Daoy (cell line): ENCODE data around the gene MAD1L1. TPM values are rescaled to one million over a fixed set of nuclear protein-coding genes. Genes with fewer than 3 reads are reported as not detected.
"Not testable (repeated sequence)": the region's sequence is repeated elsewhere in the genome, so short reads cannot be mapped to it uniquely, and the experiment has no call there.

ENCODE experiments used
- DNase-seq: peaks from one replicate; pipeline ENCODE4 v3.0.0-alpha.2; 2015; ENCODE audit warnings: low read depth
- total RNA-seq: library from RNA; depleted of rRNA; stranded (reverse); fragments of >200 nt; shearing (Covaris generic); gene quantifications from 2 replicates; pipeline ENCODE4 v1.2.3, GENCODE V29; 2014

The MAD1L1 gene
- total RNA-seq, 1 experiment from 2014 or later = 103 TPM

DNA sequence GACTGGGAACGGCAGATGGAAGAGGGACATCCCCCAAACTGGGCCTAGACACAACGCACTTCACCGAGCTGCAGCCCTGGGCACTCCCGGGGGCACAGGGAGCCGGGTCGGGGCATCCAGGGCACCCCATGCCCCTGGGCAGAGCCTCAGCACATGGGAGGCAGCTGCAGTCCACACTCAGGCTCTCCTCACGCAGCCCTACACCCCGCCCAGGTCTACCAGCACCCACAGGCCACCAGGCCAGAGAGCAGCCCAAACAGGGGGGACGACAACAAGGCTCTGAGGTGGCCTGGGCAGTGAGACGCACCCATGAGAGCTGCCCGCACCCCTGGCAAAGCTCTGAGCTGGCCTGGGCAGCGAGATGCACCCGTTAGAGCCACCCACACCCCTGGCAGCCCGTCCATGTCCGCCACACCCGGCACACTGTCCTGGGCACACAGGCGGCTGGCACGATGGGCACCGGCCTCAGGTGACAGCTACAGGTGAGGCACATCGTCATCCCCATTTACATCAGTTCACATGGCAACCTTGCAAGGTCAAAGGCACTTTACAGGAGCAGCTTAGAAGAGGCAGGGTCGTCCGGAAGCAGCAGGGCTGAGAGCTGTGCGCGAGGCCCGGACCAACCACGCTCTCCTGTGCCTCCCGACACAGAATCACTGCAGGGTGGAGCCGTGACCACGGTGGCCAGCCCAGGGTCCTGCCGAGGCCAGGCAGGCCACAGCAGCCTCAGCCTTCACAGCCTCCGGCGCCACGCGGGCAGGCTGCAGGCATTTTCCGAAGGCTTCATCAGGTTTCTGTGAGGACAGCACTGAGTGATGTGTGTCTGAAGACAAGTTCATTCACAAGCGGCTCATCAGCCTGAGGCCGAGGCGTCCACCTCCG lies 228.6 kb downstream of the MAD1L1 start:
- no peak for DNase-seq

DNA sequence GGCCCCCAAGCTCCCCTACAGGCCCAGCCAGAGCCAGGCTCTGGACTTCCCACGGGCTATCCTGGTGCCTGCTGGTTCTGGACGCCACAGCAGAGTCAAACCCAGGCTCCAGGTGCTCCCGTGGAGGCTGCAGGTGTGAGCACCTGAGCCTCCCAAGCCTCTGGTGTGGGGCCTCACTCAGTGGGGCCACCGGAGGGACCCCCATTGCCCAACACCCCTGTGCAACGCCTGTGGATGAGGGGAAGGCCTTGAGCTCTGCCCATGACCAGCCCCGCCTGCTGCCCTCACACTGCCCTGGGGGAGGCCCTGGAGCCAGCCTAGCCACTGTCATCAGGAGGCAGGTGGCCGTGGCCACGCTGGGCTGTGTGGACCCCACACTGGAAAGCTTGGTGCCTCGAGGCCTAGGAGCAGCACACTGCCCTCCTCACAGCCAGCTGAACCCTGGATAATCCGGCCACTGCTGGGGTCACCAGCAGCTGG lies 229.3 kb downstream of the MAD1L1 start:
- no peak for DNase-seq

DNA sequence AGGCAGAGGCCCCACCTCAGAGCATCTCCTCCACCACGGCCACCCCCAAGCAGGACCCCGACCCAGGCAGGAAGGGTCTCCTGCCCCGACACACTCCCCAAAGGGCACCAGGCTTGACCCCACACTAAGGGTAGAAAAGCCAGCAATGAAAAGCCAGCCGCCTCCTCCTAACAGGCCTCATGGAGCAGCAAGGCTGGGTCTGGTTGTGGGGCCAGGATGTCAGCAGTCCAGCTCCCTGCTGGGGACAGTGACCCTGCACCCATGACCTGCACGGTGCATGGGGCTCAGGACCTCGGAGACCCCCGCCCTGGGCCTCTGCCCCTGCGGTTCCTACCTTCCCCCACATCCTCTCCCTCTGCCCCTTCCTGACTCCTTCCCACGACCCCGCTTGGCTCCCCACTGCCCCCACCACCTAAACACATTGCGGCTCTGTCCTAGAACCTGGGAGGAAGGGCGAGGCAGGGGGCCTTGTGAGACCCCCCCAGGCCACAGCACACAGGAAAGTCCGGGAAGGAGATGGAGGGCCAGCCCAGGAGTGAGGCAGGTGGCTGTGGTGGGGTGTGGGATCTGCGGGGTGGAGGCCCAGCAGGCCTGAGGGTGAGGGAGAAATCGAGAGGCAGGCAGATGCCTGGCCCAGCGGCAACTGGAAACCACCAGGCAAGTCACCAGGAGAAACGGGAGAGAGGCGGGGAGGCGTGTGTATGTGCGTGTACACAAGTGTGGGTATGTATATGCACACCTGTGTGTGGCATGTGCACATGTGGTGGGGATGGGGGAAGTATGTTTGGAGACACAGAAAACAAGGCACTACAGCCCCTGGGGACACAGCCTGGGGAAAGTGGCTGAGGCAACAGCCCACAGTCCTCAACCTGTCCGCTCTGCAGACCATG lies 229.9 kb downstream of the MAD1L1 start:
- no peak for DNase-seq

DNA sequence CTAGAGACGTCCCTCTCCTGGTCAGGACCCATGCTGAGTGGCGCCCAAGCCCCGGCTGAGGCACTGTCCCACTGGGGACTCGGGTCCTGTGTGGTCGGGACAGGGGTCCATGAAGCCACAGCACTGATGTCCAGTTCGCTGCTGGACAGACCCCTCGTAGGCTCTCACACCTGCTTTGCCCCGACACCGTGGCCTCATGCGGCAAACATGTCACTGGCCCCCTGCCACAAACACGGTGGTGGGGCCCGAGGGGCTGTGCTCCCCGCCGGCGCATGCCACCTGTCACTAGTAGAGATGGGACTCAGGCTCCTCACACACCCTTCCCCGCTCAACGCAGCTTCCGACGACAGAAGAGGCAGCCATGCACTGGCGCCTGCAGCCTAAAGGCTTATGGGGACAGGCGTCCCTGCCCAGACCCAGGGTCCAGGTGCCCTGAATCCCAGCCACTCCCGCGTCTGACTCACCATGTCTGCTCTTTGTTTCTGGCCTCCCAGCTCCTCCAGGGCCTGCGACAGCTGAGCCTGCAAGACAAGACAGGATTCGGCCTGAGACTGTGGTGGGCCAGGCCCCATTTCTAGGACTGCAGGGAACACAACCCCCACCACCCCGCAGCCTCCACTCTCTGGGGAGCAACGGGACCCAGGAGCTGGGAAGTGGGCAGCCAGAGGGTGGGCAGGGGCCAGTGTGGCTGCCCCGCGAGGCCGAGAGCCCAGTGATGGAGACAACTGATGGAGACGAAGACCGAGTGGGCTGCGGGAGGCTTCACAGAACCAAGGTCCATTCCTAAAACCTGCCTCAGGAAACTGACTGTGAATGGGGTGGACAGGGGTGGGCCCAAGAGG lies 230.9 kb downstream of the MAD1L1 start:
- DNase-seq = no peak

DNA sequence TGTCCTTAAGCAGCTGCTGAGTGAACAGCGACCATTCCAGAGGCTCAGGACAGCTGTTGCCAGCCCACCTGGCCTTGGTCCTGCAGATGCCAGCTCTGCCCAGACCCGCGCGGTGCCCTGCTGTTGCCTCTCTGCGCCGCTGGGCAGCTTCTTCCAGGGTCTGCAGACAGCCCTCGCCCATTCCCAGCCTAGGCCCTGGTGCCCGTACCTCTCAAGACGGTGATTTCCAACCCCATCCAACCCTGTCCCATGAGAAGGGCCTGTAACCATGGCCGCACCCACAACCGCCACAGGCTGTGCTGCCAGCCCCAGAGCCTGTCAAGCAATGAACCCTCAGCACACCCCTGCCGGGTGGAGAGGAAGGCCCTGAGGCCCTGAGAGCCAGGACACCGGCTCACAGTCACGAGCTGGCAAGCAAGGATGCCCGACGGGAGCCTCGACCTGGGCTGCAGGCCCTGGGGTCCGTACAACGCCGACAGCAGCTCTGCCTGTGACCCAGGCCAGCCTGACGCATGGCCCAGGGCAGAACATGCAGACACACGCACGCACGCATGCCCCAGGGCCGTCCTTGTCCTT lies 231.9 kb downstream of the MAD1L1 start:
- no peak for DNase-seq

DNA sequence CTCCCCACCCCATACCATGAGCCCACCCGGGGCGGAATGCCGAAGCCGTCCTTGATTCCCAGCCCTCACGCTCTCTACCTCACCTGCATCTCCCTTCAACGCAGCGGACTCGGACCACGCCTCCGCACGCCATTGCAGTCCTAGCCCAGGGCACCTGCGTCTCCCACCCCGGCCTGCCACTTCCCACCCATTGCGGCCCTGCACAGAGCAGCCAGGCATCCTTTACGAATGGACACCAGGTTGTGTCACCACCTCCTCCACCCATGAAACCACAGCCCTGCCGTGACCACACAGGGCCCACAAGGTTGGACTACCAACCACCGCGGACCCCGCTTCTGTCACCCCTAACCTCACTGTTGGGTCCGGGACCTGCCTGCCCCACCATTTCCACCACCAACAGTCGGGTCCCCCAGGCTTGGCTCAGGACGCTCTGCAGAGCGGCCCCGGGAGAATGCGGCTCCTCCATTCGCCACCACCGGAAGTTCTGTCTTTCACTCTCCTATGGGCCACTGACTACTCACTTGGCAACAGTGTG lies 232.5 kb downstream of the MAD1L1 start:
- no peak for DNase-seq

DNA sequence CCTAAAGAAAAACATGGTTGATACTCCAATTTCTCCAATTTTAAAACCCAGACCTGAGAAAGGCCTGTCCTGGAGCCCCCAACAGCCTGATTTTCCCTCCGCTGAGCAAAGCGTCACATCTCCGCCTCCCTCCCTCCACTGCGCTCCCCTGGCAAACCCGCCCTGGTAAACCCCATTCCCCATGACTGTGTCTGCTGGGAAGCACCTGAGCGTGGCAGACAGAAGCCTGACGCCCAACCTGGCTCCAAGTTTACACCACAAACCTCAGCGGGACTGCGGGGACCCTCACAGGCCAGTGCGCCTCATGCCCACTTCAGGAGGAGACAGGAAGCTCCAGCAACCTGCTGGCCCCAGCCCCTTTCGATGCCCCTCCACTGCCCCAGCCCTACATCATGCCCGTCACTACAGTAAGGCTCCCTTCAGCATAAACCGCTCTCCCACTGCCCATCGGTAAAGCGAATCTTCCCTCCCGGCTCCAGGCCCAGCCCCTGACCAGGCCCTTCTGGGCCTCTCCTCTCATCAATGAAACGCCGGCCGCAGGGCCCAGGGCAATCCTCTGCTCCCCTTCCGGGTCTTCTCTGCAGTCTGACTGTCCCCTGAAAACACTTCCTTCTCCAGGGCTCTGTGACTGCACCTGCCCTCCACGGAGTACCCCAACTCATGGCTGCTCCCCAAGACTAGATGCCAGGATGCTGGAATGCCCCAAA lies 233.3 kb downstream of the MAD1L1 start:
- DNase-seq = no peak

DNA sequence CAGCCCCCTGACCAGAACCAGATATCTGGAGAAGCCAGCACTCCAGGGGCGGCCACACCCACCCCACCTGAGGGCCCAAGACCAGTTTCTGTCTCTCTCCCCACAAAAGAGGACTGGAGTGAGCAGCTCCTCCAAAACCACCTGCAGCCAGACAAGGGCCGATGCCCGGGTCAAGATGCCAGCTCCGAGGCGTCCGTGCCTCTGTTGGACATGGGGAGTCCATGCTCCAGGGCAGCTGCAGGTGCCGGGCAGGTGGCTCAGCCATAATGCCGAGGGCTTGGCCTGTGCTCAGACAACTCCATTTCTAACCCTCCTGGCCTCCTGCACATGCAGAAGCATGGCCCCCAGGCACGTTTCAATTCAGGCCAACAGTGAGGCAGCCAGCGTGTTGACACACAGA lies 234.6 kb downstream of the MAD1L1 start:
- no peak for DNase-seq

DNA sequence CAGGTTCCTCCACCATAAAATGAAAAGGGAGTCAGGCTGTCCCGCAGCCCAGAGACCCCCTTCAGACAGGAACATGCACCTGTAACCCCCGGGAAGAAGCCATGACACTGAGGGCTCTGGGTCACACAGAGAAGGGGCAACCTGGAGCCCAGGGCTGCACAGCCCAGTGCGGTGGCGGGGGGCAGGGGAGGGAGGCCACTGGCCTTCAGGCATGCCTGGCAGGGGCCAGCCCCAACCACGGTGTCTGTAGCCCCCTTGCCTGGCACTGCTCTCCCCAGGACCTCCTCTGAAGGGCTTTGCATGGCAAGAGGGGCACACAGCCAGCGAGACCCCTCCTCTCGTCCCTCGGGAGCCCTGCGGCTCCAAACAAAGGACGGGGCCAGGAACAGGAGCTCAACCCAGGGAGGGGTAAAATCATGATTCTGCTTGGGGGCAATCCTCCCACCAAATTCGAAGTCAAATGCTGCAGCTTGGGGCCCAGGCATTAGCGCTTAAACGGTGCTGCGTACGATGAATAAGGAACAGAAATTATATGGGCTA lies 235.1 kb downstream of the MAD1L1 start:
- DNase-seq = no peak

DNA sequence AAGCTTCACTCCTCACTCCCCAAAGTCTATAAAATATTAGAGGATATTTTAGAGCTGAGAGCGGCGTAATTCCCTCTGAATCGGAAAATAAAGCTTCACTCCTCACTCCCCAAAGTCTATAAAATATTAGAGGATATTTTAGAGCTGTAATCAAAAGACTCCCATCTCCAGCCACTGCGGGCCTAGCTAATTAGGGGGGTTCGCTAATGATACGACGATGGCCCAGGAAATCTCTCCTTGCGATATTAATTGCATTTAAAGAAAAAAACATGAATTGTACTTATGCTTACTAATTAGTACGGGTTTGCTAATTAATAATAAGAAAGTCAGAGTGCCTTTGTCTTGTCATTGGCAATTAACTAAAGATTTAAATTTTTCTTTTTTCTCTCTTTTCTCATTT lies 235.9 kb downstream of the MAD1L1 start:
- DNase-seq = no peak

DNA sequence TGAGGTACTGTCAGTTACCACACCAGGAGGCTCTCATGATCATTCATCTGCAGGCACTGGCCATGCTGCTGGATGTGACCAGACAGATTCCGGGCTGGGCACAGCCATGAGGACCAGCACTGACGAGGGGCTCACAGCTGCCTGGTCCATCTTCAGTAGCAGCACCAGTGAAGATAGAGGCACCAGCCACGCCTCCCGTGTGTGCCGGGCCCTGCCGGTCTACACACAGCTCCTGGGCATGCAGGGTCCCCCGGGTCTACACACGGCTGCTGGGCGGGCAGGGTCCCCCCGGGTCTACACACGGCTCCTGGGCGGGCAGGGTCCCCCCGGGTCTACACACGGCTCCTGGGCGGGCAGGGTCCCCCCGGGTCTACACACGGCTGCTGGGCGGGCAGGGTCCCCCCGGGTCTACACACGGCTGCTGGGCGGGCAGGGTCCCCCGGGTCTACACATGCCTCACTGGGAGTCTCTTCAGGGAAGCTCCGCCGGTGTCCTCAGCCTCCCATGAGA lies 236.8 kb downstream of the MAD1L1 start:
- not testable (repeated sequence) for DNase-seq

DNA sequence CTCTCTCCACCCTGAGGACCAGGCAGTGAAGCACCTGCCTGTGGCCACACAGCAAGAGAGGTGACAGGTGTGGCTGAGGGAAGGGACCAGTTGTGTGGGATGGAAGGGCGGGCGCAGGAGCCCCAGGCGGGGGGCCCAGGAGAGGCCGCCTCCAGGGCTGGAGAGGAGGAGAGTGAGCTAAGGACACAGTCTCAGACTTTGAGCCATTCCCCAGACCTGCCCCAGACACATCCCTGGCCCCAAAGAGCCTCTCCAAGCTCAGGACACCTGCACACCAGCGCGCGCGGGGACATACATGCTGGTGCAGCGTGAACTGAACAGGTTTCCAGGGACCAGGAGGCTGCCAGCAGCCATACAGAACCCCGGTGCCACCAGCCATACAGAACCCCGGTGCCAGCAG lies 237.3 kb downstream of the MAD1L1 start:
- no peak for DNase-seq

DNA sequence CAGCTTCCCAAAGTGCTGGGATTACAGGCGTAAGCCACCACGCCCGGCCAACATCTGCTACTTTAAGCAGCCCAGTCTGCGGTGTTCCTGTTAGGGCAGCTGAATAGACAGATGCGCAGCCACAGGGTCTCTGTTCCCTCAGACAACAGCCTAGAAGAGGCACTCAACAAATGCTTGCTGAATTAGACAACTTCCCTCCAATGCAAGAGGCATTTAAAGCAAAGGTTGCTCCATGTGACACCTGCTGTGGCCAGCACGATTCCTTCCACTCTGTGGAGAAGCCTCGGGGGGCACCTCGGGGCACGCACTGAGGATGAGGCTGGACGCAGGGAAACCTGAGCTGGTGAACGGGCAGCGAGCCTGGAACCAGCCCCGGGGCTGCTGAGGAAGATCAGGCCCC lies 237.8 kb downstream of the MAD1L1 start:
- no peak for DNase-seq

DNA sequence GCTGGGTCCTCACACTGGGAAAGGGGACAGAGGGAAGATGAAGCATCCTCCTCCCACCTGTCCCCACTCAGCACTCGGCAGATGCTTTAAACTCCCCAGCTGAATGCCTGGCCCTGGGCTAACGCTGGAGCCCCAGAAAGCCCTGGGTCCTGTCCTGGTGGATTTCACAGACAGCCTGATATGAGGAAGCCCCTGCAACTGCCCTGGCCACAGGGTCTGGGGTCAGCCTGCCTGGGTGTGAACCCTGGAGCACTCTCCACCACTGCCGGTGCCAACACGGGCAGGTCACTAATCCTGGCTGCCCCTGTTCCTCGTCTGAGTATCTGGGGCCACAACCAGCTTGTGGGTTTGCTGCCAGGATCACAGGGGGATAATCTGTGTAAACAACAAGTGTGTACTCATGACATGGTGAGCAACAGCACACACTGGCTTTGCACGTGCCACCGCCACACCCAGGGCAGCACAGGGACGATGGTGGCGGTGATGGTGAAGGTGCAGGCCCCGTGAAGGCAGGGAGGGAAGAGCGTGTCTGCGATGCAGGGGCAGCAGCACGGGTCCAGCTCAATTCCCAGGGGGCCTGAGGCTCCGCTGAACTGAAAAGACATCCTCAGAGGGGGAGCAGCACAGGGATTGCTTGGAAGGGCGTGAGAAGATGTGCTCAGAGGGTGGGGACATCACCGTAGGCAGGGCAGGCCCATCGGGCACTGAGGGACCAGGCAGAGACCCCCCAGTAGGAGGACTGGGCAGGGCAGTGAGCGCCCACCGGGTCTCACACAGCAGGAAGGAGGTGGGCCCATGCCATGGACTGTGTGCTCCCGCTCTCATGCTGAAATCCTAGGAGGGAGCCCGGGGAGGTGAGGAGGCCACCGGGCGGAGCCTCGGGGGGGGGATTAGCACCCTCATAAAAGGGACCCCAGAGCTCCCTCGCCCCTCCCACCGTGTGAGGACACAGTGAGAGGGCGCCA lies 238.7 kb downstream of the MAD1L1 start:
- no peak for DNase-seq

DNA sequence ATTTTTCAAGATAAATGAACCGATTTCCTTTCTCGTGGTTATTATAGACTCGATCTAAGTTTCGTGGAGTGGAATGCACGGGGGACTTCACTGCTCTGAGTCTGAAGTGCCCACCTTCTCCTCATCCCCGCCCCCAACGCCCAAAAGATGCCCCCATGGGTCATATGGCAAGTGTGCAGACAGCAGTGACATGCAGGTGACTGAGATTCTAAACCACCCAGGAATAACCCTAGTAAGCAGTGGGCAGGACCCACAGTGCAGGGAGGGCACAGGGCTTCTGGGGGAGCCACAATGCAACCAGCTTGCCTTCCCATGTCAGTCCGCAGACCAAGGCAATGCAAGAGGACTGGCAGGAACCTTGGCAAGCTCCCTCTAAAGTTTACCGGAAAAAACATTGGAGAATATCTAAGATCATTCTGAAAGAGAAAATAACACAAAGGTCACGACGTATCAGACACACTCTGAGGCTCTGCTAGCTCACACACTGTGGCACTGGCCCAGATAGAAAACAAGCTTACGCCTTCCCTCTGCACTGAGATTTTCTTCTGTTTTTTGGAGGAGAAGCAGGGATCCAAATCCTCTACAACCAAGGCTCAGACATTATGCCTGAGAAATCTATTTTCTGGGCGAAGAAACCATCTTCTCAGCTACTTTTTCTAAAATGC lies 239.6 kb downstream of the MAD1L1 start:
- DNase-seq = no peak

DNA sequence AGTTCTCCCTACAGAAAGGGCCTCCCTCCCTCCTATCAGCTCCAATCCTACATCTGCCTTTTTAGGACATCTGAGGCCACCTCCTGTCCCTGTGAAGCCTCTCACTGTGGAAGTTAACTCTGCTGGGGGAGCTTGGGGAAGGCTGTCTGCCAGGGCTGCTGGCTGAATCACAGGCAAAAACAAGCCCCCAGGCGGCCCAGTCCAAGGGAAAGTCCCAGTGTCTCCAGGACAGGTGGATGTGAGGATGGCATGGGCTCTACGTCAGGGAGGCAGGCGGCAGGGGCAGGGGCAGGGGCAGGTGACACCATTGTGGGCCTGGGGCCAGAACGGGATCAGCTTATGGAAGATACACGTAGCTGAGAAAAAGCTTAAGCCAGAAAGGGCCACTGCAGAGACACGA lies 240.2 kb downstream of the MAD1L1 start:
- no peak for DNase-seq

DNA sequence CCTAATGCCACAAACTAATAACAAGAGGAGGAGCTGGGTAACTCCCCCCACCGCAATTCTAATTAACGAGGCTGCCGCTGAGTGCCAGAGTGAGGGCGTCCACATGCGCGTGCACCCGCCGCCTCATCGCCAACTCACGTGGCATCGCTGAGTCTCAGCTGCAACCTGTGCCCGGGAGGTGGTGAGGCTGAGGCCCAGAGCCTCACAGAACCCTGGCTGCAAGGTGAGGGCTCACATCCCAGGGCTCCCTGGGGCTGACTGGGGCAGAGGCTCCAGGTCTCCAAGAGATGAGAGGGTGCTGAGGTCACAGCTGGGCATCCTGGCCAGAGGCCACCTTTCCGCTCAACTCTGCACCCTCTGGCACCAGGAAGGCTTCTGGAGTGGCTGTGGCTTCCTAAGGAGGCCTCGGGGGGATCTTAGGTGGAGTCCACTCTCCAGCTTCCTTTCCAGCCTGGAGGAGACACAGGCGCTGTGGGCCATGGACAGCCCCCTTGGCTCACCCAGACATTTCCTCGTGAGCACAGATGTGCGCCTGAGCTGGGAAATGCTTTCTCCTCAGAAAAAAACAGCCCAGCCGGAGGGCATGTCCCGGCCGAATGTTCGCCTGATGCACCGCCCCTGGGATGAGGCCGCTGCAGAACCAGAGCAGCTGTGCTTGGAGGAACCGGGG lies 242.6 kb downstream of the MAD1L1 start:
- DNase-seq = no peak
